SK-N-SH treated with all-trans-retinoic acid at 6 μM for 48 hours (cell line): ENCODE results near the gene PTPRS.

ENCODE experiments used
- ATAC-seq: fragments of 200-7000 bp; cut with Tn5 transposase; 3 replicates; pipeline ENCODE4 v1.9.1; 2020; ENCODE audit warnings: mild to moderate bottlenecking, moderate library complexity
- ARNTL ChIP-seq: fragments of 450-650 bp; formaldehyde crosslinking; IDR thresholded peaks from 2 replicates; pipeline ENCODE4 v1.5.0; 2020; ENCODE audit warnings: low read depth, mild to moderate bottlenecking, moderate library complexity, borderline replicate concordance
- BACH2 ChIP-seq: fragments of 250-450 bp; sonication (Bioruptor Pico); IDR thresholded peaks from 2 replicates; pipeline ENCODE4 v1.9.0; 2021; ENCODE audit warnings: mild to moderate bottlenecking, borderline replicate concordance
- CSDC2 ChIP-seq: fragments of 250-450 bp; sonication (Bioruptor Pico); IDR thresholded peaks from 2 replicates; pipeline ENCODE4 v1.5.0; 2020; ENCODE audit warnings: mild to moderate bottlenecking, moderate library complexity
- CSRNP3 ChIP-seq: fragments of 250-450 bp; sonication (Bioruptor Pico); IDR thresholded peaks from 2 replicates; pipeline ENCODE4 v1.5.1; 2021; ENCODE audit warnings: mild to moderate bottlenecking, moderate library complexity
- ESRRG ChIP-seq: fragments of 250-450 bp; sonication (Bioruptor Pico); IDR thresholded peaks from 2 replicates; pipeline ENCODE4 v1.6.1; 2021; ENCODE audit warnings: mild to moderate bottlenecking
- GLIS3 ChIP-seq: fragments of 250-450 bp; sonication (Bioruptor Pico); IDR thresholded peaks from 2 replicates; pipeline ENCODE4 v1.5.0; 2020; ENCODE audit warnings: mild to moderate bottlenecking, moderate library complexity
- ISL1 ChIP-seq: fragments of 250-450 bp; sonication (Bioruptor Pico); IDR thresholded peaks from 2 replicates; pipeline ENCODE4 v2.1.2; 2022; ENCODE audit warnings: mild to moderate bottlenecking, moderate library complexity
- OSR1 ChIP-seq: fragments of 250-450 bp; sonication (Bioruptor Pico); IDR thresholded peaks from 2 replicates; pipeline ENCODE4 v1.8.0; 2022; ENCODE audit warnings: moderate library complexity, mild to moderate bottlenecking, inconsistent platforms
- PPARA ChIP-seq: fragments of 250-450 bp; sonication (Bioruptor Pico); IDR thresholded peaks from 2 replicates; pipeline ENCODE4 v1.5.0; 2020; ENCODE audit warnings: mild to moderate bottlenecking, borderline replicate concordance
- RARB ChIP-seq: fragments of 250-450 bp; sonication (Bioruptor Pico); IDR thresholded peaks from 2 replicates; pipeline ENCODE4 v1.8.0; 2021; ENCODE audit warnings: mild to moderate bottlenecking, moderate library complexity
- SNAI2 ChIP-seq: fragments of 250-450 bp; sonication (Bioruptor Pico); IDR thresholded peaks from 2 replicates; pipeline ENCODE4 v1.5.0; 2020; ENCODE audit warnings: mild to moderate bottlenecking, moderate library complexity
- TCF4 ChIP-seq: fragments of 250-450 bp; sonication (Bioruptor Pico); IDR thresholded peaks from 2 replicates; pipeline ENCODE4 v1.8.0; 2021; ENCODE audit warnings: mild to moderate bottlenecking, moderate library complexity, borderline replicate concordance
- TOX ChIP-seq: fragments of 250-450 bp; sonication (Bioruptor Pico); IDR thresholded peaks from 2 replicates; pipeline ENCODE4 v1.8.0; 2021; ENCODE audit warnings: mild to moderate bottlenecking, moderate library complexity, borderline replicate concordance
- ZC3H10 ChIP-seq: fragments of 250-450 bp; sonication (Bioruptor Pico); IDR thresholded peaks from 2 replicates; pipeline ENCODE4 v1.5.1; 2021; ENCODE audit warnings: mild to moderate bottlenecking, moderate library complexity
- ZFP3 ChIP-seq: fragments of 250-450 bp; sonication (Bioruptor Pico); IDR thresholded peaks from 2 replicates; pipeline ENCODE4 v1.5.0; 2020; ENCODE audit warnings: mild to moderate bottlenecking, moderate library complexity
- ZFP30 ChIP-seq: fragments of 450-650 bp; formaldehyde crosslinking; IDR thresholded peaks from 2 replicates; pipeline ENCODE4 v1.5.0; 2022; ENCODE audit warnings: mild to moderate bottlenecking, moderate library complexity
- ZNF565 ChIP-seq: fragments of 450-650 bp; formaldehyde crosslinking; conservative IDR thresholded peaks from 2 replicates; pipeline ENCODE4 v1.5.0; 2020; ENCODE audit warnings: low read depth, mild to moderate bottlenecking, moderate library complexity
- ZNF70 ChIP-seq: fragments of 450-650 bp; formaldehyde crosslinking; IDR thresholded peaks from 2 replicates; pipeline ENCODE4 v1.5.0; 2020; ENCODE audit warnings: mild to moderate bottlenecking, moderate library complexity
- ZNF8 ChIP-seq: fragments of 450-650 bp; formaldehyde crosslinking; IDR thresholded peaks from 2 replicates; pipeline ENCODE4 v1.5.0; 2020; ENCODE audit warnings: mild to moderate bottlenecking, moderate library complexity
- TF ChIP-seq, protein P1 (sequence below): fragments of 250-450 bp; sonication (Bioruptor Pico); IDR thresholded peaks from 2 replicates; pipeline ENCODE4 v1.8.0; 2020; ENCODE audit warnings: mild to moderate bottlenecking, moderate library complexity, borderline replicate concordance
- TF ChIP-seq, protein P2 (sequence below): fragments of 250-450 bp; sonication (Bioruptor Pico); IDR thresholded peaks from 2 replicates; pipeline ENCODE4 v1.8.0; 2021; ENCODE audit warnings: low read depth, mild to moderate bottlenecking, moderate library complexity, borderline replicate concordance
- TF ChIP-seq, protein P3 (sequence below): fragments of 250-450 bp; sonication (Bioruptor Pico); IDR thresholded peaks from 2 replicates; pipeline ENCODE4 v1.5.0; 2020; ENCODE audit warnings: mild to moderate bottlenecking, moderate library complexity

Gene PTPRS

DNA sequence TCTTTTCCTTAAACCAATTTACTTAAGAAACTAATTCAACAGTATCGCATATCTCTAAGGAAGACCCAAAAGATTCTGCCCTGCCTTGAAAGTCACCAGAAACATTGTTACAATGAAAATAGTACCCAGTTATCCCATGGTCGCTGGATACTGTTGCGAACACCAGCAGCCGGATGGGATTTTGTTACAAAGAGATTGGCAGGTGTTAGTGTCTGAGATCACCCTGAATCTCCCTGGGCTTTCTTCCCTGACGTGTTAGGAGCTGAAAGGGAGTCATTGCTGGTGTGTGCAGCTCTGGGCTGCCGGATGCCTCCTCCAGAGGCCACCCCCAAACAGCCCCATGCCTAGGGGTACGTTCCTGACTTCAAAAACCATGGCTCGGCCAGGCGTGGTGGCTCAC, 38.2 kb downstream of the PTPRS start:
- TF ChIP-seq ISL1 (CRISPR knock-in tag) (no peak), ZFP3 (CRISPR knock-in tag) (no peak), ZC3H10 (CRISPR knock-in tag) (no peak), OSR1 (CRISPR knock-in tag) (no peak), PPARA (CRISPR knock-in tag) (no peak), ZFP30 (CRISPR knock-in tag) (no peak), TOX (no peak), TCF4 (CRISPR knock-in tag) (no peak), BACH2 (CRISPR knock-in tag) (no peak), ESRRG (no peak), ARNTL (CRISPR knock-in tag) (no peak), GLIS3 (CRISPR knock-in tag) (no peak), CSRNP3 (CRISPR knock-in tag) (no peak), SNAI2 (no peak)
- TF ChIP-seq, protein P1, sequence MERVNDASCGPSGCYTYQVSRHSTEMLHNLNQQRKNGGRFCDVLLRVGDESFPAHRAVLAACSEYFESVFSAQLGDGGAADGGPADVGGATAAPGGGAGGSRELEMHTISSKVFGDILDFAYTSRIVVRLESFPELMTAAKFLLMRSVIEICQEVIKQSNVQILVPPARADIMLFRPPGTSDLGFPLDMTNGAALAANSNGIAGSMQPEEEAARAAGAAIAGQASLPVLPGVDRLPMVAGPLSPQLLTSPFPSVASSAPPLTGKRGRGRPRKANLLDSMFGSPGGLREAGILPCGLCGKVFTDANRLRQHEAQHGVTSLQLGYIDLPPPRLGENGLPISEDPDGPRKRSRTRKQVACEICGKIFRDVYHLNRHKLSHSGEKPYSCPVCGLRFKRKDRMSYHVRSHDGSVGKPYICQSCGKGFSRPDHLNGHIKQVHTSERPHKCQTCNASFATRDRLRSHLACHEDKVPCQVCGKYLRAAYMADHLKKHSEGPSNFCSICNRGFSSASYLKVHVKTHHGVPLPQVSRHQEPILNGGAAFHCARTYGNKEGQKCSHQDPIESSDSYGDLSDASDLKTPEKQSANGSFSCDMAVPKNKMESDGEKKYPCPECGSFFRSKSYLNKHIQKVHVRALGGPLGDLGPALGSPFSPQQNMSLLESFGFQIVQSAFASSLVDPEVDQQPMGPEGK, result no peak
- TF ChIP-seq, protein P2, sequence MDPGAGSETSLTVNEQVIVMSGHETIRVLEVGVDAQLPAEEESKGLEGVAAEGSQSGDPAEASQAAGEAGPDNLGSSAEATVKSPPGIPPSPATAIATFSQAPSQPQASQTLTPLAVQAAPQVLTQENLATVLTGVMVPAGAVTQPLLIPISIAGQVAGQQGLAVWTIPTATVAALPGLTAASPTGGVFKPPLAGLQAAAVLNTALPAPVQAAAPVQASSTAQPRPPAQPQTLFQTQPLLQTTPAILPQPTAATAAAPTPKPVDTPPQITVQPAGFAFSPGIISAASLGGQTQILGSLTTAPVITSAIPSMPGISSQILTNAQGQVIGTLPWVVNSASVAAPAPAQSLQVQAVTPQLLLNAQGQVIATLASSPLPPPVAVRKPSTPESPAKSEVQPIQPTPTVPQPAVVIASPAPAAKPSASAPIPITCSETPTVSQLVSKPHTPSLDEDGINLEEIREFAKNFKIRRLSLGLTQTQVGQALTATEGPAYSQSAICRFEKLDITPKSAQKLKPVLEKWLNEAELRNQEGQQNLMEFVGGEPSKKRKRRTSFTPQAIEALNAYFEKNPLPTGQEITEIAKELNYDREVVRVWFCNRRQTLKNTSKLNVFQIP, result no peak

GRCh38 chr19:5299137-5299536, 41.5 kb downstream of the PTPRS start:
- no peak for TF ChIP-seq CSDC2 (CRISPR knock-in tag)
- no peak for TF ChIP-seq PPARA (CRISPR knock-in tag)
- TF ChIP-seq ZFP3 (CRISPR knock-in tag), result no peak
- TF ChIP-seq TOX, result no peak
- no peak for TF ChIP-seq ZFP30 (CRISPR knock-in tag)
- TF ChIP-seq TCF4 (CRISPR knock-in tag), result no peak
- no peak for TF ChIP-seq CSRNP3 (CRISPR knock-in tag)
- no peak for TF ChIP-seq ZNF8
- no peak for TF ChIP-seq ZNF565 (CRISPR knock-in tag)
- no peak for TF ChIP-seq RARB
- TF ChIP-seq SNAI2, result no peak
- TF ChIP-seq GLIS3 (CRISPR knock-in tag), result no peak
- no peak for TF ChIP-seq ISL1 (CRISPR knock-in tag)
- no peak for ATAC-seq

More for the DNA sequence above, 38.2 kb downstream of the PTPRS start:
- no peak for ATAC-seq

DNA sequence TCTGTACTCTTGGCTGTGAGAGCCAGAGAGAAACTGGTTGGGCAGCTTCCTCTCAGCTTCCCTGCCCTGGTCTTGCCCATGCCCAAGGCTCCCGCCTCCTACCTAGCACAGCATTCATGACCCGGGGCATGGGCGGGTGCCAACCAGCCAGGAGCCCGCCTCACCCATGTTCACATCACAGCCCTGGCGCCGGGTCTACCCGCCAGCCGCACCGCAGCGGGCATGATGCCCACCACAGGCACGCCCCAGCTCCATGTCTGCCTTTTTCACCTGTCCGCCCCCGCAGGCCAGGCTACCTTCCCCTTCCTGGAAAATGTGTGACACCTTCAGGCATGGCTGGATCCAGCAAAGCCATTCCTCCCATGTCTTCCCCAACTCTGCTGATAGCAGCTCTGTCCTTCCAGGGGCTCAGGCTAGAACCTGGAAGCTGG, 42.1 kb downstream of the PTPRS start:
- no peak for ATAC-seq
- TF ChIP-seq OSR1 (CRISPR knock-in tag), result no peak
- TF ChIP-seq ZFP3 (CRISPR knock-in tag), result no peak
- TF ChIP-seq ARNTL (CRISPR knock-in tag), result no peak
- TF ChIP-seq, protein P1, result no peak
- TF ChIP-seq ZNF8, result no peak
- TF ChIP-seq ZC3H10 (CRISPR knock-in tag), result no peak
- TF ChIP-seq ZFP30 (CRISPR knock-in tag), result no peak
- no peak for TF ChIP-seq ZNF70
- no peak for TF ChIP-seq SNAI2
- no peak for TF ChIP-seq ISL1 (CRISPR knock-in tag)
- TF ChIP-seq, protein P3, sequence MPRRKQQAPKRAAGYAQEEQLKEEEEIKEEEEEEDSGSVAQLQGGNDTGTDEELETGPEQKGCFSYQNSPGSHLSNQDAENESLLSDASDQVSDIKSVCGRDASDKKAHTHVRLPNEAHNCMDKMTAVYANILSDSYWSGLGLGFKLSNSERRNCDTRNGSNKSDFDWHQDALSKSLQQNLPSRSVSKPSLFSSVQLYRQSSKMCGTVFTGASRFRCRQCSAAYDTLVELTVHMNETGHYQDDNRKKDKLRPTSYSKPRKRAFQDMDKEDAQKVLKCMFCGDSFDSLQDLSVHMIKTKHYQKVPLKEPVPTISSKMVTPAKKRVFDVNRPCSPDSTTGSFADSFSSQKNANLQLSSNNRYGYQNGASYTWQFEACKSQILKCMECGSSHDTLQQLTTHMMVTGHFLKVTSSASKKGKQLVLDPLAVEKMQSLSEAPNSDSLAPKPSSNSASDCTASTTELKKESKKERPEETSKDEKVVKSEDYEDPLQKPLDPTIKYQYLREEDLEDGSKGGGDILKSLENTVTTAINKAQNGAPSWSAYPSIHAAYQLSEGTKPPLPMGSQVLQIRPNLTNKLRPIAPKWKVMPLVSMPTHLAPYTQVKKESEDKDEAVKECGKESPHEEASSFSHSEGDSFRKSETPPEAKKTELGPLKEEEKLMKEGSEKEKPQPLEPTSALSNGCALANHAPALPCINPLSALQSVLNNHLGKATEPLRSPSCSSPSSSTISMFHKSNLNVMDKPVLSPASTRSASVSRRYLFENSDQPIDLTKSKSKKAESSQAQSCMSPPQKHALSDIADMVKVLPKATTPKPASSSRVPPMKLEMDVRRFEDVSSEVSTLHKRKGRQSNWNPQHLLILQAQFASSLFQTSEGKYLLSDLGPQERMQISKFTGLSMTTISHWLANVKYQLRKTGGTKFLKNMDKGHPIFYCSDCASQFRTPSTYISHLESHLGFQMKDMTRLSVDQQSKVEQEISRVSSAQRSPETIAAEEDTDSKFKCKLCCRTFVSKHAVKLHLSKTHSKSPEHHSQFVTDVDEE (CRISPR knock-in tag), result no peak
- TF ChIP-seq TOX, result no peak
- no peak for TF ChIP-seq PPARA (CRISPR knock-in tag)
- TF ChIP-seq RARB, result no peak
- TF ChIP-seq, protein P2, result no peak
- no peak for TF ChIP-seq ESRRG
- TF ChIP-seq CSDC2 (CRISPR knock-in tag), result no peak
- TF ChIP-seq CSRNP3 (CRISPR knock-in tag), result no peak
